ENCODE data around the gene PTPN4. TPM values are rescaled to one million over a fixed set of nuclear protein-coding genes. Genes with fewer than 3 reads are reported as not detected.
A peak's percentile ranks its signal among the peaks of the same experiment; 100 is the strongest.
"Not testable (repeated sequence)": the region's sequence is repeated elsewhere in the genome, so short reads cannot be mapped to it uniquely, and the experiment has no call there.

The PTPN4 gene
- total RNA-seq, 1 donor from 2014 or later, result 24.5 TPM

- intact Hi-C loops (cut with micrococcal nuclease), result no loop called here
- H3K9me3 Mint-ChIP-seq, result no peaks in the 10 kb centered on the region
- no peak for DNase-seq (ENCODE audit: low spot score)
- H3K36me3 Mint-ChIP-seq (ENCODE audit: low read depth), result peaks cover 2% of the 10 kb centered on the region
- H3K27ac Mint-ChIP-seq, result no peak overlapping the region
- no peak overlapping the region for H3K4me3 Mint-ChIP-seq
- H3K4me1 Mint-ChIP-seq (ENCODE audit: low read depth), result no peaks in the 10 kb centered on the region
- H3K27me3 Mint-ChIP-seq (ENCODE audit: insufficient read depth), result no peaks in the 10 kb centered on the region
Measured at GRCh38 chr2:119983108-119983507, 223.4 kb downstream of the PTPN4 start.

- no peak overlapping the region for H3K27ac Mint-ChIP-seq
- no peak overlapping the region for H3K4me3 Mint-ChIP-seq
- no peak for DNase-seq (ENCODE audit: low spot score)
- H3K4me1 Mint-ChIP-seq (ENCODE audit: low read depth), result no peaks in the 10 kb centered on the region
- no peaks in the 10 kb centered on the region for H3K36me3 Mint-ChIP-seq (ENCODE audit: low read depth)
- H3K9me3 Mint-ChIP-seq, result no peaks in the 10 kb centered on the region
- H3K27me3 Mint-ChIP-seq (ENCODE audit: insufficient read depth), result peaks cover 6% of the 10 kb centered on the region
- intact Hi-C loops (cut with micrococcal nuclease), result no loop called here
Measured at GRCh38 chr2:119996148-119996547, 236.4 kb downstream of the PTPN4 start.

- DNase-seq (ENCODE audit: low spot score); H3K4me3 Mint-ChIP-seq; H3K27ac Mint-ChIP-seq; H3K36me3 Mint-ChIP-seq (ENCODE audit: low read depth); H3K9me3 Mint-ChIP-seq; H3K27me3 Mint-ChIP-seq (ENCODE audit: insufficient read depth); H3K4me1 Mint-ChIP-seq (ENCODE audit: low read depth); intact Hi-C loops (cut with micrococcal nuclease): not testable (repeated sequence)
Measured at GRCh38 chr2:119996896-119997891, 237.5 kb downstream of the PTPN4 start.

- no peaks in the 10 kb centered on the region for H3K4me1 Mint-ChIP-seq (ENCODE audit: low read depth)
- DNase-seq (ENCODE audit: low spot score), result no peak
- H3K27ac Mint-ChIP-seq, result no peak overlapping the region
- no peak overlapping the region for H3K4me3 Mint-ChIP-seq
- no peaks in the 10 kb centered on the region for H3K36me3 Mint-ChIP-seq (ENCODE audit: low read depth)
- intact Hi-C loops (cut with micrococcal nuclease), result no loop called here
- H3K27me3 Mint-ChIP-seq (ENCODE audit: insufficient read depth), result no peaks in the 10 kb centered on the region
- no peaks in the 10 kb centered on the region for H3K9me3 Mint-ChIP-seq
Measured at GRCh38 chr2:120001471-120001870, 241.7 kb downstream of the PTPN4 start.

- intact Hi-C loops (cut with micrococcal nuclease), result no loop called here
- no peak overlapping the region for H3K27ac Mint-ChIP-seq
Measured at GRCh38 chr2:120004254-120004653, 244.5 kb downstream of the PTPN4 start.

GRCh38 chr2:120005834-120006521 is 246.3 kb downstream of the PTPN4 start:
- H3K4me3 Mint-ChIP-seq, result no peak overlapping the region
- H3K27me3 Mint-ChIP-seq (ENCODE audit: insufficient read depth), result peaks cover 3% of the 10 kb centered on the region
- DNase-seq (ENCODE audit: low spot score), result no peak
- no peak overlapping the region for H3K27ac Mint-ChIP-seq
- H3K36me3 Mint-ChIP-seq (ENCODE audit: low read depth), result no peaks in the 10 kb centered on the region
- H3K4me1 Mint-ChIP-seq (ENCODE audit: low read depth), result peaks cover 5% of the 10 kb centered on the region
- H3K9me3 Mint-ChIP-seq, result no peaks in the 10 kb centered on the region
- intact Hi-C loops (cut with micrococcal nuclease), result no loop called here

More at GRCh38 chr2:120004254-120004653, 244.5 kb downstream of the PTPN4 start:
- Mint-ChIP-seq H3K36me3 (ENCODE audit: low read depth) (no peaks in the 10 kb centered on the region), H3K4me3 (no peak overlapping the region), H3K27me3 (ENCODE audit: insufficient read depth) (peaks cover 2% of the 10 kb centered on the region), H3K9me3 (no peaks in the 10 kb centered on the region), H3K4me1 (ENCODE audit: low read depth) (peaks cover 5% of the 10 kb centered on the region)
- no peak for DNase-seq (ENCODE audit: low spot score)

- Mint-ChIP-seq H3K9me3 (no peaks in the 10 kb centered on the region), H3K4me3 (no peak overlapping the region), H3K27me3 (ENCODE audit: insufficient read depth) (peaks cover 3% of the 10 kb centered on the region), H3K4me1 (ENCODE audit: low read depth) (peaks cover 12% of the 10 kb centered on the region), H3K36me3 (ENCODE audit: low read depth) (no peaks in the 10 kb centered on the region), H3K27ac (peak overlapping the region; percentile 26)
- intact Hi-C loops (cut with micrococcal nuclease), result no loop called here
- DNase-seq (ENCODE audit: low spot score), result no peak
Measured at GRCh38 chr2:120007851-120008250, 248.1 kb downstream of the PTPN4 start.

GRCh38 chr2:120012363-120012762 is 252.6 kb downstream of the PTPN4 start:
- no peak overlapping the region for H3K27ac Mint-ChIP-seq
- peaks cover 13% of the 10 kb centered on the region for H3K27me3 Mint-ChIP-seq (ENCODE audit: insufficient read depth)
- H3K36me3 Mint-ChIP-seq (ENCODE audit: low read depth), result peaks cover 1% of the 10 kb centered on the region
- DNase-seq (ENCODE audit: low spot score), result no peak
- no peaks in the 10 kb centered on the region for H3K9me3 Mint-ChIP-seq
- intact Hi-C loops (cut with micrococcal nuclease), result loop anchor here (2.0 to 10.0 kb wide), 7 partner anchors 85 to 645 kb away; partner anchors contain the start of genes C2orf76, DBI and INHBB
- peaks cover 12% of the 10 kb centered on the region for H3K4me1 Mint-ChIP-seq (ENCODE audit: low read depth)
- H3K4me3 Mint-ChIP-seq, result peak overlapping the region; percentile 27

GRCh38 chr2:120012771-120013596 is 253.3 kb downstream of the PTPN4 start, which contains the start of gene EPB41L5:
Gene EPB41L5 (plus strand): TSS chr2:120013077. CDS start chr2:120019085, 6,008 bp downstream.
- H3K9me3 Mint-ChIP-seq, result no peaks in the 10 kb centered on the region
- peaks cover 1% of the 10 kb centered on the region for H3K36me3 Mint-ChIP-seq (ENCODE audit: low read depth)
- peaks cover 11% of the 10 kb centered on the region for H3K27me3 Mint-ChIP-seq (ENCODE audit: insufficient read depth)
- intact Hi-C loops (cut with micrococcal nuclease), result loop anchor here (1.0 to 10.0 kb wide), 11 partner anchors 86 to 646 kb away; partner anchors contain the start of genes C2orf76, DBI, INHBB and PTPN4
- H3K4me1 Mint-ChIP-seq (ENCODE audit: low read depth), result peaks cover 7% of the 10 kb centered on the region
- DNase-seq (ENCODE audit: low spot score), result peak; percentile 75
- peak within 1 kb of the TSS; percentile 78 for H3K4me3 Mint-ChIP-seq
- no peak within 1 kb of the TSS for H3K27ac Mint-ChIP-seq

- Mint-ChIP-seq H3K27me3 (ENCODE audit: insufficient read depth) (peaks cover 11% of the 10 kb centered on the region), H3K9me3 (no peaks in the 10 kb centered on the region), H3K4me1 (ENCODE audit: low read depth) (peaks cover 7% of the 10 kb centered on the region), H3K36me3 (ENCODE audit: low read depth) (peaks cover 1% of the 10 kb centered on the region), H3K4me3 (peak overlapping the region; percentile 78), H3K27ac (no peak overlapping the region)
- intact Hi-C loops (cut with micrococcal nuclease), result loop anchor here (1.0 to 10.0 kb wide), 11 partner anchors 86 to 646 kb away; partner anchors contain the start of genes C2orf76, DBI, INHBB and PTPN4
- no peak for DNase-seq (ENCODE audit: low spot score)
Measured at GRCh38 chr2:120013597-120014223, 254.0 kb downstream of the PTPN4 start.

GRCh38 chr2:120014226-120014980 is 254.7 kb downstream of the PTPN4 start:
- peaks cover 7% of the 10 kb centered on the region for H3K4me1 Mint-ChIP-seq (ENCODE audit: low read depth)
- H3K27me3 Mint-ChIP-seq (ENCODE audit: insufficient read depth), result peaks cover 13% of the 10 kb centered on the region
- H3K4me3 Mint-ChIP-seq, result peak overlapping the region; percentile 19
- no peak overlapping the region for H3K27ac Mint-ChIP-seq
- DNase-seq (ENCODE audit: low spot score), result no peak
- intact Hi-C loops (cut with micrococcal nuclease), result loop anchor here (5.0 to 10.0 kb wide), 5 partner anchors 87 to 647 kb away; partner anchors contain the start of genes C2orf76, DBI and INHBB
- no peaks in the 10 kb centered on the region for H3K9me3 Mint-ChIP-seq
- H3K36me3 Mint-ChIP-seq (ENCODE audit: low read depth), result peaks cover 1% of the 10 kb centered on the region

All from activated T-helper 1 cell treated with anti-CD3 and anti-CD28 coated beads, Interleukin-12 subunit alpha, Interleukin-12 subunit beta, Interleukin-2, Interleukin-4 antibody, amounts not matched to agents 30 ng/mL and 10 ng/mL and 1 ng/mL, durations not matched to agents 14 hours and 24 hours and 36 hours (primary cell).